GM13976 (cell line): ENCODE data around the gene DHRS7B.

ENCODE experiments used
- DNase-seq: peaks from one replicate; pipeline ENCODE4 v3.0.0; 2012; ENCODE audit warnings: low spot score
- CTCF ChIP-seq: IDR thresholded peaks from 2 replicates; pipeline ENCODE4 v1.5.1; 2012; ENCODE audit warnings: borderline replicate concordance, mild to moderate bottlenecking; ENCODE audit not compliant: insufficient read depth; ENCODE audit errors: extremely low read depth, missing control alignments, control extremely low read depth
- in situ Hi-C: fragments of 300-500 bp; cut with MboI; formaldehyde crosslinking; loops from one replicate; pipeline ENCODE4 v1.12.0; 2022; ENCODE audit warnings: low sequenced_read_pairs, mixed read lengths, inconsistent platforms; ENCODE audit not compliant: unreplicated experiment

The DHRS7B gene

GRCh38 chr17:21194703-21195102 is 67.9 kb downstream of the DHRS7B start:
- no peak for TF ChIP-seq CTCF
- no peak for DNase-seq
- in situ Hi-C loops, result no loop called here

DNA sequence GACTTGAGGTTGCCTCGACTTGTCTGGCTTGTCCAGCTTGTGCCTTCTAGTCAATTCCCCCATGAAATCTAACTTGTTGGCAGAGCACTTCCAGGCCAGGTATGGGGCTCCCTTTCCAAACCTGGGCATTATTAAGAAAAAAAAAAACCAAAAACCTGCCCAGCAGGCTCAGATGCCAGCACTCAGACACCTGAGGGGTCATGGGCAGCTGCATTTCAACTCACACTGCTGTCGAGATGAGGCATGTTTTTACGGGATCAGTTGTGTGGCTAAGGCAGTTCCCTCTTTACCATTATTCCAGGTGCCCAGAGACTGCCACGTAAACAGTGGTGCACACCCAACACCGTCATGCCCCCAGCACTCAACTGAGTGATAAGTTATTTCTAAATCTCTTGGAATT is 69.4 kb downstream of the DHRS7B start:
- in situ Hi-C loops, result no loop called here

GRCh38 chr17:21198411-21198810 is 71.6 kb downstream of the DHRS7B start:
- DNase-seq, result no peak
- TF ChIP-seq CTCF, result no peak
- in situ Hi-C loops, result no loop called here

More for the DNA sequence above, 69.4 kb downstream of the DHRS7B start:
- no peak for DNase-seq
- TF ChIP-seq CTCF, result no peak

DNA sequence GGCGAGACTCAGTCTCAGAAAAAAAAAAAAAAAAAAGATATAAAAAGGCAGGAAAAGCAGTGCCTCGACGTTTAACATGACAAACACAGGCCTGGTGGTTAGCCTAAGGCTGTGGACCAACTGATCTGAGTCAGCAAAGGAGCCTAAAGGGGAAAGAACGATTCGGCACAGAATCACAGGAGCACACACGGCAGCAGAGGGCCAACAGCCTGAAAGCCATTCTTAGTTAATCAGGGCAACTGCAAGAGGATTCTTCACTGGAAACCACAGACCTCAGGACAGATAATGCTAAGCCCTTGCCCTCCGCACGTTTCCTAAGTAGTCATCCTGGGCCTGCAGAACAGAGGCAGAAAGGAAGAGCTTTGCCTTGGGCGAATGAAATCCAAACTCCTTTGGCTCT is 72.5 kb downstream of the DHRS7B start:
- TF ChIP-seq CTCF, result no peak
- no peak for DNase-seq
- in situ Hi-C loops, result no loop called here

DNA sequence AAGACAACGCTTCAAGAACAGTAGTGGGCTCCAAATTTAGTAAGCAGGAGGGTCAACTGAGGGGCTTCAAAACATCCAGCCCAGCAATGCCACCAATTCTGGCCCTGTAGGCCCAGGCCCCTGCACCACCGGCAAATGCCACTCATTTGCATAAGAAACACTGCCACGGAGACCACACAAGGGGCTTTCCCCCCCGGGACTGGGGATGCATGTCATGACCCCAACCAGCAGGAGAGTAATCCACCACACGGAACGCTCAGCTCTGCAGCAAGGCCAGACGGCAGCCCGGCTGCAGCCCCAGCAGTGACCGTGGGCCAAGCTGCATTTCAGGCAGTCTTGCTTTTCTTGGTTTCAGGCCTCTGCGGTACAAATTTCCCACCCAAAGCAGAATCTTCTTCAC is 73.1 kb downstream of the DHRS7B start:
- in situ Hi-C loops, result no loop called here
- TF ChIP-seq CTCF, result no peak
- DNase-seq, result no peak

DNA sequence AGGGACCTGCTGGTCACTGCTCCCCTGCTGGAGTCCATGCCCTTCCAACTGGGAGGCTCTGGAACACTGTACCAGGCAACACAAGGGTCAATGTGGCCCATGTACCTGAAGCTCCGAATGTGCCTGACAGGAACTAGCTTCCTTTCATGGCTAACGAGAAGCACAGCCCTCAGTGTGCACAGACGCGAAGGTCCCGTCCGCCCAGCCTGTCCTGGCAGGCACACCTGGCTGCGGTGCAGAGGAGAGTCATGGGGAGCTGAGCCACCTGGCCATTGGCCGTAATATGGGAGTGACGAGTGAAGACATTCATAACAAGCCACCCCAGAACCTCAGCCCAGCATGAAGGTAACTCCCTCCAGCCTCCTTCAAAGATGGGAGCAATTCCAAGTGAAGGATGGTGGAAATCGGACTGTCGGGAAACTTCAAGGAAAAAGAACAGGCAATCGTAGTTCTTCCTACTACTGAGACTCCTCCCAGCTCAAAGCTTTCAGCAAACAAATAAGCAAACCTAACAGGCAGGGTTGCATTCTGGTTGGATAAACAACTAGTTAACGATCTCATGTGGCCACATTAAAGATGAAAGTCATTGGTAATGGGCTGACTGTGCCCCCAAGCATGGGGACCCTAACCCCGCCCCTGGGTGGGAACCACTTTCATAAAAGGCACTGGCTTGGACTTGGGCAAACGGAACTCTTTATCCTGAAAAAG is 74.0 kb downstream of the DHRS7B start:
- in situ Hi-C loops, result no loop called here
- DNase-seq, result no peak
- TF ChIP-seq CTCF, result no peak
